B cell (primary cell): ENCODE data around the gene LRP1.

Experiments used
- EZH2 ChIP-seq: IDR thresholded peaks from 2 replicates; pipeline ENCODE4 v1.6.1; 2012; ENCODE audit warnings: borderline replicate concordance, low read depth, mild to moderate bottlenecking, moderate library complexity, low read length; ENCODE audit not compliant: insufficient read depth, poor library complexity, severe bottlenecking
- TF ChIP-seq, protein P1 (sequence below): fragments of 200-600 bp; IDR thresholded peaks from one replicate; pipeline ENCODE4 v1.8.0; 2022; ENCODE audit warnings: antibody characterized with exemption, mild to moderate bottlenecking

DNA sequence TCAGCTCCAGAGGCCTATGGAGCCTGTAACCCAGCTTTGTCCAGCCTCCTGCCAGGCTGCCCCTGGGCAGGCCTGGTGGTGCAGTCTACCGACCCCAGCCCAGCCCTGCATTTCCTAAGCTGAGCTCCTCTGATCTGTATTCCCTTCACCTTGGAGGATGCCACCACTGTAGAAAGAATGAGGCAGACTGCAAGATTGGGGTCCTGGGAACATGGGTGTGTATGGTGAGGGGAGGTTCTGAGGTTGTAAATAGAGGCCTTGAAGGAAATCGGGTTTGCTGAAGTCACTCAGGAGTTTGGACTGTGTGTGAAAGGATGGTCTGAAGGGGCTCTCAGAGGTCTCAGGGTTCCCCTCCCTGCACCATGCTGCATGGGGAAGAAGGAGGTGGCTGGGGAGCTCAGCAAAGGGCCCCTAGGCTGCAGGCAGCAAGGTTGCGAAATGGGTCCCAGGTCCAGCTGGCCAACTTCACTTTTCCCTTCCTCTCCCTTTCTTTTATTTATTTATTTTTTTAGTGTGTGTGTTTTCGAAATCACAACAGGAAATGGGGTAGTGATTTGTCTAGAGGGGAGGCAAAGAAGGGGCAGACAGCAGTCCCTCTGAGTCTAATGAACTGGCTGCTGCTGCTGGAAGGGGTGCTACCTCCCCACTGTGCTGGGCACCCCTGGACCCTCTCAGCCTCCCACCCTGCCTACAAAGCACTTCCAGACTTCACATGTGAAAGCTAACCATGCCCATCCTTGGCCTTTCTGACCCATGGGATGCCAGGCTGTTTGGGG lies 20.4 kb downstream of the LRP1 start:
- TF ChIP-seq, protein P1, sequence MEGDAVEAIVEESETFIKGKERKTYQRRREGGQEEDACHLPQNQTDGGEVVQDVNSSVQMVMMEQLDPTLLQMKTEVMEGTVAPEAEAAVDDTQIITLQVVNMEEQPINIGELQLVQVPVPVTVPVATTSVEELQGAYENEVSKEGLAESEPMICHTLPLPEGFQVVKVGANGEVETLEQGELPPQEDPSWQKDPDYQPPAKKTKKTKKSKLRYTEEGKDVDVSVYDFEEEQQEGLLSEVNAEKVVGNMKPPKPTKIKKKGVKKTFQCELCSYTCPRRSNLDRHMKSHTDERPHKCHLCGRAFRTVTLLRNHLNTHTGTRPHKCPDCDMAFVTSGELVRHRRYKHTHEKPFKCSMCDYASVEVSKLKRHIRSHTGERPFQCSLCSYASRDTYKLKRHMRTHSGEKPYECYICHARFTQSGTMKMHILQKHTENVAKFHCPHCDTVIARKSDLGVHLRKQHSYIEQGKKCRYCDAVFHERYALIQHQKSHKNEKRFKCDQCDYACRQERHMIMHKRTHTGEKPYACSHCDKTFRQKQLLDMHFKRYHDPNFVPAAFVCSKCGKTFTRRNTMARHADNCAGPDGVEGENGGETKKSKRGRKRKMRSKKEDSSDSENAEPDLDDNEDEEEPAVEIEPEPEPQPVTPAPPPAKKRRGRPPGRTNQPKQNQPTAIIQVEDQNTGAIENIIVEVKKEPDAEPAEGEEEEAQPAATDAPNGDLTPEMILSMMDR = no peak
- no peak for TF ChIP-seq EZH2
